Neural progenitor cell (in vitro differentiated cells): ENCODE data around the gene LIF. TPM values are rescaled to one million over a fixed set of nuclear protein-coding genes. Genes with fewer than 3 reads are reported as not detected.

Source experiments
- DNase-seq: peaks from one replicate; pipeline ENCODE4 v3.0.0-alpha.2; 2016; ENCODE audit warnings: low spot score
- H2AFZ ChIP-seq: fragments of 200-600 bp; sonication (generic); replicated peaks from 2 replicates; pipeline ENCODE4 v1.6.1; 2016; ENCODE audit warnings: antibody characterized with exemption
- H3F3A ChIP-seq: fragments of 200-600 bp; sonication (generic); 2 replicates; pipeline ENCODE4 v1.6.1; 2016; ENCODE audit warnings: antibody characterized with exemption, low read depth
- H3K27ac ChIP-seq: fragments of 200-600 bp; sonication (generic); 2 replicates; pipeline ENCODE4 v1.5.1; 2016; ENCODE audit warnings: mild to moderate bottlenecking
- H3K27me3 ChIP-seq: fragments of 200-600 bp; sonication (generic); 2 replicates; pipeline ENCODE4 v1.6.1; 2016; ENCODE audit warnings: mild to moderate bottlenecking, moderate library complexity
- H3K36me3 ChIP-seq: fragments of 200-600 bp; sonication (generic); 2 replicates; pipeline ENCODE4 v1.5.1; 2016
- H3K4me1 ChIP-seq: fragments of 200-600 bp; sonication (generic); 2 replicates; pipeline ENCODE4 v1.6.1; 2016; ENCODE audit warnings: mixed run types
- H3K4me2 ChIP-seq: fragments of 200-600 bp; sonication (generic); 2 replicates; pipeline ENCODE4 v1.6.1; 2016
- H3K4me3 ChIP-seq: fragments of 200-600 bp; sonication (generic); 2 replicates; pipeline ENCODE4 v1.5.1; 2016
- H3K79me2 ChIP-seq: fragments of 200-600 bp; sonication (generic); 2 replicates; pipeline ENCODE4 v1.6.1; 2016; ENCODE audit warnings: low read depth
- H3K9ac ChIP-seq: fragments of 200-600 bp; sonication (generic); 2 replicates; pipeline ENCODE4 v1.6.1; 2016
- H3K9me3 ChIP-seq: fragments of 200-600 bp; sonication (generic); 2 replicates; pipeline ENCODE4 v1.5.1; 2016; ENCODE audit warnings: low read depth
- H4K20me1 ChIP-seq: fragments of 200-600 bp; sonication (generic); 2 replicates; pipeline ENCODE4 v1.6.1; 2016; ENCODE audit warnings: low read depth
- H3K27ac Mint-ChIP-seq: 3 replicates; pipeline ENCODE4 v1.8.0; 2021; ENCODE audit warnings: mixed read lengths
- H3K27me3 Mint-ChIP-seq: 2 replicates; pipeline ENCODE4 v1.8.0; 2022; ENCODE audit warnings: low read depth, mild to moderate bottlenecking, inconsistent platforms, moderate library complexity, mixed read lengths; ENCODE audit not compliant: insufficient read depth
- H3K36me3 Mint-ChIP-seq: 3 replicates; pipeline ENCODE4 v1.8.0; 2021; ENCODE audit warnings: mixed read lengths
- H3K4me1 Mint-ChIP-seq: 3 replicates; pipeline ENCODE4 v1.8.0; 2021; ENCODE audit warnings: mixed read lengths
- H3K4me3 Mint-ChIP-seq: 3 replicates; pipeline ENCODE4 v1.8.0; 2021; ENCODE audit warnings: mild to moderate bottlenecking, moderate library complexity, mixed read lengths
- H3K9me3 Mint-ChIP-seq: 3 replicates; pipeline ENCODE4 v1.8.0; 2020; ENCODE audit warnings: mixed read lengths
- CTCF ChIP-seq: fragments of 200-600 bp; sonication (generic); IDR thresholded peaks from 2 replicates; pipeline ENCODE4 v1.5.1; 2017; ENCODE audit warnings: antibody characterized with exemption, mild to moderate bottlenecking
- EZH2 ChIP-seq: fragments of 200-600 bp; sonication (generic); IDR thresholded peaks from 2 replicates; pipeline ENCODE4 v1.6.1; 2017; ENCODE audit warnings: antibody characterized with exemption, mild to moderate bottlenecking, moderate library complexity
- EZH2phosphoT487 ChIP-seq: fragments of 200-600 bp; sonication (generic); IDR thresholded peaks from 2 replicates; pipeline ENCODE4 v1.6.1; 2017; ENCODE audit warnings: antibody characterized with exemption
- total RNA-seq: library from RNA; depleted of rRNA; stranded (reverse); fragments of >200 nt; gene quantifications from 2 replicates; pipeline ENCODE4 v1.2.3, GENCODE V29; 2015; ENCODE audit warnings: low replicate concordance

The LIF gene
- total RNA-seq, 1 donor from 2014 or later = 0.21 TPM

GRCh38 chr22:30221121-30221992 is 25.2 kb downstream of the LIF start:
- Mint-ChIP-seq H3K36me3 (no peaks in the 10 kb centered on the region), H3K4me1 (peaks cover 12% of the 10 kb centered on the region), H3K27ac (no peak overlapping the region), H3K27me3 (peaks cover 8% of the 10 kb centered on the region), H3K4me3 (no peak overlapping the region), H3K9me3 (no peaks in the 10 kb centered on the region)
- H3K9me3 ChIP-seq = no peaks in the 10 kb centered on the region
- no peak for DNase-seq
- H3K4me1 ChIP-seq = no peaks in the 10 kb centered on the region
- H3K79me2 ChIP-seq = no peaks in the 10 kb centered on the region
- H3K27me3 ChIP-seq = no peaks in the 10 kb centered on the region
- H3K4me2 ChIP-seq = no peak overlapping the region
- H3F3A ChIP-seq = no peaks in the 10 kb centered on the region
- no peak overlapping the region for H3K4me3 ChIP-seq
- TF ChIP-seq EZH2phosphoT487 = no peak
- TF ChIP-seq CTCF = no peak
- no peak for TF ChIP-seq EZH2
- H4K20me1 ChIP-seq = no peaks in the 10 kb centered on the region
- H3K36me3 ChIP-seq = no peaks in the 10 kb centered on the region
- H3K9ac ChIP-seq = no peak overlapping the region
- H2AFZ ChIP-seq = no peak overlapping the region
- H3K27ac ChIP-seq = no peak overlapping the region

GRCh38 chr22:30220338-30221012 is 26.1 kb downstream of the LIF start:
- H3F3A ChIP-seq = no peaks in the 10 kb centered on the region
- H3K4me3 Mint-ChIP-seq = no peak overlapping the region
- H3K27me3 ChIP-seq = no peaks in the 10 kb centered on the region
- H4K20me1 ChIP-seq = no peaks in the 10 kb centered on the region
- H2AFZ ChIP-seq = no peak overlapping the region
- no peak for TF ChIP-seq EZH2
- TF ChIP-seq CTCF = no peak
- no peak for TF ChIP-seq EZH2phosphoT487
- no peak overlapping the region for H3K27ac ChIP-seq
- H3K79me2 ChIP-seq = no peaks in the 10 kb centered on the region
- no peak overlapping the region for H3K4me3 ChIP-seq
- peaks cover 5% of the 10 kb centered on the region for H3K27me3 Mint-ChIP-seq
- no peak for DNase-seq
- H3K9me3 Mint-ChIP-seq = no peaks in the 10 kb centered on the region
- H3K36me3 ChIP-seq = no peaks in the 10 kb centered on the region
- no peaks in the 10 kb centered on the region for H3K36me3 Mint-ChIP-seq
- H3K27ac Mint-ChIP-seq = peak overlapping the region; percentile 3
- H3K4me1 Mint-ChIP-seq = peaks cover 12% of the 10 kb centered on the region
- no peak overlapping the region for H3K9ac ChIP-seq
- H3K4me1 ChIP-seq = no peaks in the 10 kb centered on the region
- no peaks in the 10 kb centered on the region for H3K9me3 ChIP-seq
- H3K4me2 ChIP-seq = no peak overlapping the region

- peaks cover 5% of the 10 kb centered on the region for H3K27me3 Mint-ChIP-seq
- no peak overlapping the region for H3K27ac ChIP-seq
- no peaks in the 10 kb centered on the region for H3K9me3 Mint-ChIP-seq
- H3K9ac ChIP-seq = no peak overlapping the region
- no peaks in the 10 kb centered on the region for H3K4me1 ChIP-seq
- H3K27me3 ChIP-seq = no peaks in the 10 kb centered on the region
- no peak overlapping the region for H3K27ac Mint-ChIP-seq
- TF ChIP-seq CTCF = no peak
- no peak for TF ChIP-seq EZH2
- TF ChIP-seq EZH2phosphoT487 = no peak
- H3K4me2 ChIP-seq = no peak overlapping the region
- H3K79me2 ChIP-seq = no peaks in the 10 kb centered on the region
- no peak overlapping the region for H3K4me3 ChIP-seq
- no peaks in the 10 kb centered on the region for H3K36me3 Mint-ChIP-seq
- no peak overlapping the region for H3K4me3 Mint-ChIP-seq
- no peaks in the 10 kb centered on the region for H3K9me3 ChIP-seq
- DNase-seq = no peak
- H3K4me1 Mint-ChIP-seq = peaks cover 14% of the 10 kb centered on the region
- no peaks in the 10 kb centered on the region for H3F3A ChIP-seq
- no peaks in the 10 kb centered on the region for H4K20me1 ChIP-seq
- H2AFZ ChIP-seq = no peak overlapping the region
- H3K36me3 ChIP-seq = no peaks in the 10 kb centered on the region
These were observed 26.8 kb downstream of the LIF start for GRCh38 chr22:30219668-30220278.
